Hematopoietic multipotent progenitor cell treated with erythropoietin and hydrocortisone succinate and interleukin-3 and kit ligand, for 17 days (in vitro differentiated cells): ENCODE measurements around the gene RAI1.
"Not testable (repeated sequence)": the region's sequence is repeated elsewhere in the genome, so short reads cannot be mapped to it uniquely, and the experiment has no call there.

ENCODE experiments used
- DNase-seq: peaks from one replicate; pipeline ENCODE4 v3.0.0-alpha.2; 2015; ENCODE audit warnings: low spot score

Gene RAI1

GRCh38 chr17:17681187-17681743 lies at the start of gene RAI1:
Gene RAI1, plus strand, starts transcription at chr17:17681458. Its CDS starts 111,491 bp downstream, at chr17:17792949.
- DNase-seq: peak; percentile 67

- not testable (repeated sequence) for DNase-seq
These were observed 48.6 kb upstream of the RAI1 start for GRCh38 chr17:17632690-17633089.

GRCh38 chr17:17633310-17633709 lies 47.9 kb upstream of the RAI1 start:
- no peak for DNase-seq

GRCh38 chr17:17635126-17635525 lies 46.1 kb upstream of the RAI1 start:
- DNase-seq: no peak

GRCh38 chr17:17635537-17636271 lies 45.6 kb upstream of the RAI1 start:
- DNase-seq: not testable (repeated sequence)

- DNase-seq: no peak
These were observed 44.9 kb upstream of the RAI1 start for GRCh38 chr17:17636272-17636885.

GRCh38 chr17:17638467-17638866 lies 42.8 kb upstream of the RAI1 start:
- DNase-seq: no peak

GRCh38 chr17:17639661-17640270 lies 41.5 kb upstream of the RAI1 start:
- not testable (repeated sequence) for DNase-seq

- DNase-seq: peak; percentile 83
These were observed 39.4 kb upstream of the RAI1 start for GRCh38 chr17:17641621-17642409.

GRCh38 chr17:17645148-17645547 lies 36.1 kb upstream of the RAI1 start:
- not testable (repeated sequence) for DNase-seq

GRCh38 chr17:17645961-17646360 lies 35.3 kb upstream of the RAI1 start:
- no peak for DNase-seq

- DNase-seq: no peak
These were observed 33.6 kb upstream of the RAI1 start for GRCh38 chr17:17647524-17648178.

- DNase-seq: no peak
These were observed 32.5 kb upstream of the RAI1 start for GRCh38 chr17:17648762-17649161.

GRCh38 chr17:17650959-17651358 lies 30.3 kb upstream of the RAI1 start:
- DNase-seq: no peak

GRCh38 chr17:17653343-17653742 lies 27.9 kb upstream of the RAI1 start:
- DNase-seq: no peak

- no peak for DNase-seq
These were observed 21.9 kb upstream of the RAI1 start for GRCh38 chr17:17659340-17659739.

GRCh38 chr17:17661134-17661533 lies 20.1 kb upstream of the RAI1 start:
- no peak for DNase-seq

- DNase-seq: no peak
These were observed 19.3 kb upstream of the RAI1 start for GRCh38 chr17:17661834-17662385.

- DNase-seq: no peak
These were observed 17.8 kb upstream of the RAI1 start for GRCh38 chr17:17663160-17664063.

- DNase-seq: no peak
These were observed 17.2 kb upstream of the RAI1 start for GRCh38 chr17:17664064-17664452.
